T-helper 2 cell treated with Interferon-gamma antibody and Interleukin-4, amounts not matched to agents 5 μg/mL and 100 μg/mL, for 36 hours (primary cell): ENCODE results near the gene RPL12.

Source experiments
- DNase-seq: peaks from one replicate; pipeline ENCODE4 v3.0.0; 2021; ENCODE audit warnings: low spot score
- H3K27ac Mint-ChIP-seq: one replicate; pipeline ENCODE4 v1.8.0; 2021; ENCODE audit warnings: mild to moderate bottlenecking, mixed read lengths
- H3K27me3 Mint-ChIP-seq: one replicate; pipeline ENCODE4 v1.8.0; 2021; ENCODE audit warnings: low read depth, mixed read lengths
- H3K36me3 Mint-ChIP-seq: one replicate; pipeline ENCODE4 v1.8.0; 2021; ENCODE audit warnings: low read depth, mixed read lengths
- H3K4me1 Mint-ChIP-seq: one replicate; pipeline ENCODE4 v1.8.0; 2021; ENCODE audit warnings: low read depth, mixed read lengths
- H3K4me3 Mint-ChIP-seq: one replicate; pipeline ENCODE4 v1.8.0; 2022; ENCODE audit warnings: mild to moderate bottlenecking, moderate library complexity, mixed read lengths
- H3K9me3 Mint-ChIP-seq: one replicate; pipeline ENCODE4 v1.8.0; 2021; ENCODE audit warnings: mixed read lengths

The RPL12 gene

GRCh38 chr9:127418037-127418471 is 33.2 kb downstream of the RPL12 start:
- Mint-ChIP-seq H3K27ac (no peak overlapping the region), H3K4me3 (no peak overlapping the region), H3K4me1 (peaks cover 7% of the 10 kb centered on the region), H3K36me3 (no peaks in the 10 kb centered on the region), H3K9me3 (no peaks in the 10 kb centered on the region), H3K27me3 (peaks cover 2% of the 10 kb centered on the region)
- peak; percentile 25 for DNase-seq

DNA sequence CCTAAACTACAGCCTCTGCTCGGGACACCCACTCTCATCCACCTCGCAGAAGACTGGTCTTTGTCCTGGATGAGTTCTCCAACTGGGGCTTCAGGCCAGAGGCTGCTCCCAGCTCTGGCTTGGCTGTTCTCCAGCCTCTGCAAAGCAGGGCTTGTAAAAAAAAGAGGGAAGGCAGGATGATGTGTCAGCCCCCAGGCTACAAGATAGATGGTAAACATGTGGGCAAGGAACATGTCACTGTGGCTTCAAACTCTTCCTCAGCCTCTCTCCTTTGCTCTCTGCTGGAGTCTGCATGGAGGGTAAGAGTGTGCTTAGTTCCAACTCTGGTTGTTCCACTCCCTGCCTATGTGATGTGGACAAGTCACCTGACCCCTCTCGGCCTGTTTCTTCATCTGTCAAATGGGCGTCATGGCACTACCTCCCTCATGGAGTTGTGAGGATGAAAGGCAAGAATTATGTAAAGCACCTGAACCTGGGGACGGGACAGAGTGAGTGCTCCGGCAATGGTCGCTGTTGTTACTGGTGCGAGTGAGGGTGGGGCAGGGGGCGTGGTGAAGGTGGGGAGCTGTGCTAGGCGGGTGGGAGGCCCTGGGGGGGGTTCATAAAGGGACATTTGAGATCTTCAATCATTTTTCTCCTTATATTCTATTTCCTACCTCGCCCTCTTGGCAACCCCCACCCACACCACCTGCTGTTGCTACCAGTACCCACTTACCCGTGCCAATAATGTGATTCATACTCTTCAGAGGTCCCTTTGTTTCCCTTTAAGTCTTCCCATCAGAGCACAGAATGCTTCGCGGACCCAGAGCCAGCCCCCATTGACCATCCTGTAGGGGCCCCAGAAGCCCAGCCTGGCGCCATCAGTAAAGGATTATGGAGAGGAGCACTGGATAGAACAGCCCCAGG is 33.8 kb downstream of the RPL12 start:
- DNase-seq, result no peak
- Mint-ChIP-seq H3K27me3 (peaks cover 2% of the 10 kb centered on the region), H3K4me1 (peaks cover under 1% of the 10 kb centered on the region), H3K27ac (no peak overlapping the region), H3K9me3 (no peaks in the 10 kb centered on the region), H3K36me3 (no peaks in the 10 kb centered on the region), H3K4me3 (no peak overlapping the region)

- no peak overlapping the region for H3K27ac Mint-ChIP-seq
- no peak for DNase-seq
- H3K27me3 Mint-ChIP-seq, result peaks cover 2% of the 10 kb centered on the region
- no peaks in the 10 kb centered on the region for H3K9me3 Mint-ChIP-seq
- no peak overlapping the region for H3K4me3 Mint-ChIP-seq
- H3K36me3 Mint-ChIP-seq, result no peaks in the 10 kb centered on the region
- H3K4me1 Mint-ChIP-seq, result no peaks in the 10 kb centered on the region
Measured at GRCh38 chr9:127415657-127416056, 35.5 kb downstream of the RPL12 start.

GRCh38 chr9:127415141-127415540 is 36.1 kb downstream of the RPL12 start:
- no peak for DNase-seq
- Mint-ChIP-seq H3K4me1 (no peaks in the 10 kb centered on the region), H3K9me3 (no peaks in the 10 kb centered on the region), H3K27me3 (peaks cover 2% of the 10 kb centered on the region), H3K4me3 (no peak overlapping the region), H3K27ac (no peak overlapping the region), H3K36me3 (no peaks in the 10 kb centered on the region)

DNA sequence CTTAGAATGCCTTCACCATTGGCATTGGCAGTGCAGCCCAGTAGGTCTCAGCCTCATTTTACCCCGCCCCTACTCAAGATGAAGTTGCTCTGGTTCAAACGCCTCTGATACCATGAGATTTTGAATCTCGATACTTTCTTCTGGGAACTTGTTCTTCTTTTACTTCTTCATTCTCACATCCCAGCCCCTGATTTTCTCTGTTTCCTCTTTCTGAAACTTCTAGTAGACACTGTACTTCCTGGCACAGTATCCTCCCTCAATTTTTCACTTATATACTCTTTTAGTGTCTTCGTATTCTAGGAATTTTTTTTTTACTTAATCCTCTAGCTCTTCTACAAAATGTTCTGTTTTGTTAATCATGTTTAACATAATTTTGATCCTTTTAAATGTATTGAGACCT is 40.1 kb downstream of the RPL12 start:
- DNase-seq, result no peak
- no peaks in the 10 kb centered on the region for H3K9me3 Mint-ChIP-seq
- peaks cover 4% of the 10 kb centered on the region for H3K27me3 Mint-ChIP-seq
- no peak overlapping the region for H3K4me3 Mint-ChIP-seq
- H3K4me1 Mint-ChIP-seq, result no peaks in the 10 kb centered on the region
- no peaks in the 10 kb centered on the region for H3K36me3 Mint-ChIP-seq
- no peak overlapping the region for H3K27ac Mint-ChIP-seq

GRCh38 chr9:127407492-127407843 is 43.7 kb downstream of the RPL12 start:
- Mint-ChIP-seq H3K4me1 (no peaks in the 10 kb centered on the region), H3K27ac (no peak overlapping the region), H3K36me3 (no peaks in the 10 kb centered on the region), H3K9me3 (no peaks in the 10 kb centered on the region), H3K4me3 (no peak overlapping the region), H3K27me3 (peaks cover 2% of the 10 kb centered on the region)
- DNase-seq, result no peak

DNA sequence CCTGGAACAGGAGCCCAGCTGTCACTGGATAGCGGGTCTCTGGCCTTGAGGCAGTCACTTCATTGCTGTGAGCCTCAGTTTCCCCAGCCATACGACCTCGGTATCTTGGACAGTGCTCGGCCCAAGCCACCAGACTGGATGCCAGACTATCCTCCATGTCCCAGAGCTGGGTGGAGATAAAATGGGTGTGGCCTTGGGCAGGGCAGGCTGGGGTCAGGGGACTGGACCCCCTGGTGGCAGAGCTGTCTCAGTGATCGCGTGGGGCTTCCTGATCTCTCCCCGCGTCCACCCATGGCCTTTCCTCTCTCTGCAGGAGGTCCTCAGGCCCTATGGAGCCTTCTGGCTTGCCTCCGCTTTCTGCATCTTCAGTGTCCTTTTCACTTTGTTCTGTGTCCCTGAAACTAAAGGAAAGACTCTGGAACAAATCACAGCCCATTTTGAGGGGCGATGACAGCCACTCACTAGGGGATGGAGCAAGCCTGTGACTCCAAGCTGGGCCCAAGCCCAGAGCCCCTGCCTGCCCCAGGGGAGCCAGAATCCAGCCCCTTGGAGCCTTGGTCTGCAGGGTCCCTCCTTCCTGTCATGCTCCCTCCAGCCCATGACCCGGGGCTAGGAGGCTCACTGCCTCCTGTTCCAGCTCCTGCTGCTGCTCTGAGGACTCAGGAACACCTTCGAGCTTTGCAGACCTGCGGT is 44.3 kb downstream of the RPL12 start:
- H3K27me3 Mint-ChIP-seq, result peaks cover 2% of the 10 kb centered on the region
- no peak overlapping the region for H3K4me3 Mint-ChIP-seq
- no peaks in the 10 kb centered on the region for H3K9me3 Mint-ChIP-seq
- H3K27ac Mint-ChIP-seq, result no peak overlapping the region
- H3K4me1 Mint-ChIP-seq, result no peaks in the 10 kb centered on the region
- no peaks in the 10 kb centered on the region for H3K36me3 Mint-ChIP-seq
- no peak for DNase-seq

DNA sequence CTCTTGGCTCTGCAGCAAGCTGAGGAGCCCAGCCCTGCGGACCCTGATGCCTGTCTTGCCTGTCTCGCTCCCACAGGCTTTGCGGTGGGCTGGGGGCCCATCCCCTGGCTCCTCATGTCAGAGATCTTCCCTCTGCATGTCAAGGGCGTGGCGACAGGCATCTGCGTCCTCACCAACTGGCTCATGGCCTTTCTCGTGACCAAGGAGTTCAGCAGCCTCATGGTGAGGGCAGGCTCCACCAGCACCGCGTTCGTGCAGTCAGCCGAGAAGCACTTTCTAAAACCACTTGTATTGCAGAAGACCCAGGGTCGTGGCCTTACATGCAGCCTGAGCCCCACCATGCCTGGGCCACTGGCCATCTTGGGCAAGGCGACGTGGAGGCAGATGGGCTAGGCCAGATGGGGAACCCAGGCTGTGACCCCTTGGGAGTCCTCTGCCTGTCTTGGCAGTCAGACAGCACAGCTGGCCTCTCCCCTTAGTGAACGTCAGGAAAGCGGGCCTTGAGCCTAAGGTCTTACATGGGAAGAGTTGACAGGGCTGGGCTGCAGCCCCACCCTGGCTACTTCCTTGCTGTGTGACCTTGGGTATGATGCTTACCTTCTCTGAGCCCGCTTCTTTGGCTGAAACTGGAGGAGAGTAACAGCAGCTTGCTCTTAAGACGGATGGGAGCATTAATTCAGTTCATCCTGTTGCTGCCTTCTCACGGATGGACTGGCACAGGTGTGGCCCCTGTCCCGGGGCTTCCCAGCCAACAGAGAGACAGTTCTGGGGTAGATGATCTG is 45.7 kb downstream of the RPL12 start:
- H3K36me3 Mint-ChIP-seq, result no peaks in the 10 kb centered on the region
- no peaks in the 10 kb centered on the region for H3K4me1 Mint-ChIP-seq
- H3K9me3 Mint-ChIP-seq, result no peaks in the 10 kb centered on the region
- DNase-seq, result no peak
- no peak overlapping the region for H3K4me3 Mint-ChIP-seq
- peaks cover 2% of the 10 kb centered on the region for H3K27me3 Mint-ChIP-seq
- H3K27ac Mint-ChIP-seq, result no peak overlapping the region

- no peaks in the 10 kb centered on the region for H3K9me3 Mint-ChIP-seq
- H3K27me3 Mint-ChIP-seq, result peaks cover 2% of the 10 kb centered on the region
- no peak overlapping the region for H3K4me3 Mint-ChIP-seq
- no peak for DNase-seq
- H3K4me1 Mint-ChIP-seq, result no peaks in the 10 kb centered on the region
- H3K27ac Mint-ChIP-seq, result no peak overlapping the region
- no peaks in the 10 kb centered on the region for H3K36me3 Mint-ChIP-seq
Measured at GRCh38 chr9:127404631-127405030, 46.6 kb downstream of the RPL12 start.

DNA sequence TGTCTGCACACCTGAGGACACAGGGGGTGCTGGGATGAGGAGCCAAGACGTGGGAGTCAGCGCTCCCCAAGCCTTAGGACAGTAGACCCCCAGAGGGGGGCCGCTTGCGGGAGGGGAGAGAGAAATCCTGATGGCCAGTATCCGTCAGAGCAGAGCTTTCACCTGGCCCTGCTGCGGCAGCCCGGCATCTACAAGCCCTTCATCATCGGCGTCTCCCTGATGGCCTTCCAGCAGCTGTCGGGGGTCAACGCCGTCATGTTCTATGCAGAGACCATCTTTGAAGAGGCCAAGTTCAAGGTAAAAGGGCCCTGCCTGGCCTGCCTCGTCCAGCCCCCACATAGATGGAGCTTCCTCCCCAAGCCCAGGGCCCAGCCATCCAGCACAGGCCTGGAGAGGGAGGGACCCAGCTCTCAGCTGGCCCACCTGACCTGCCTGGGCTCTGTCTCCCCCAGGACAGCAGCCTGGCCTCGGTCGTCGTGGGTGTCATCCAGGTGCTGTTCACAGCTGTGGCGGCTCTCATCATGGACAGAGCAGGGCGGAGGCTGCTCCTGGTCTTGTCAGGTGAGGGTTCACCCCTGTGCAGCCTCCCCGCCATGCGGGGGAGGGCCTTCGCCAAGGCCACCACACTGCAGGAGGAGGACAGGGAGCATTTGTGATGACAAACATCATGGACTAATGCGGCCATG is 47.6 kb downstream of the RPL12 start:
- no peaks in the 10 kb centered on the region for H3K9me3 Mint-ChIP-seq

DNA sequence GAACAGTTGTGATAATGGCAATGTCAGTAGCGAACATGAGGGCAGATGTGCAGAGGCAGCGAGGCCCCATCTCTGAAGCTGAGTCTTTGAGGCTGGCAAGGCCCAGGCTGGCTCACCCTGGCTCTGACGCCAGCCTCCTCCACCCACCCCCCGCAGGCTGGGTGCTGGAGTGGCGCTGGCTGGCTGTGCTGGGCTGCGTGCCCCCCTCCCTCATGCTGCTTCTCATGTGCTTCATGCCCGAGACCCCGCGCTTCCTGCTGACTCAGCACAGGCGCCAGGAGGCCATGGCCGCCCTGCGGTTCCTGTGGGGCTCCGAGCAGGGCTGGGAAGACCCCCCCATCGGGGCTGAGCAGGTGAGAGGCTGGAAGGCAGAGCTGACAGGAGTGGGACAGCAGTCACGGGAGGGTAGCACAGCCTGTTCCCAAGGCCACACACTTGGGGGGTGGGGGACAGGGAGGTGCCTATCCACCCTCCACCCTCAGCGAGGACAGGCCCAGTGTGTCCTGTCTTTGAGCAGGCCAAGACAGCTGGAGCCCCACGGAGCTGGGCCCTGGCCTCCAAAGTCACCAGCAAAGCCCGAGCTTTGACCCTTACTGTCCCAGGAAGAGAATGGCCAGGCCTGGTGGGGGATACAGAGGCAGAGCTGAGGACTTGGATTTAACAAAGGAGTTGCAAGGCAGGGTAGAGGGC is 48.7 kb downstream of the RPL12 start:
- H3K4me3 Mint-ChIP-seq, result no peak overlapping the region
- H3K9me3 Mint-ChIP-seq, result no peaks in the 10 kb centered on the region
- H3K27me3 Mint-ChIP-seq, result peaks cover 12% of the 10 kb centered on the region
- H3K36me3 Mint-ChIP-seq, result no peaks in the 10 kb centered on the region
- no peak overlapping the region for H3K27ac Mint-ChIP-seq
- DNase-seq, result no peak
- H3K4me1 Mint-ChIP-seq, result peaks cover 3% of the 10 kb centered on the region

More for the DNA sequence above, 47.6 kb downstream of the RPL12 start:
- Mint-ChIP-seq H3K27me3 (peaks cover 6% of the 10 kb centered on the region), H3K4me1 (no peaks in the 10 kb centered on the region), H3K4me3 (no peak overlapping the region), H3K36me3 (no peaks in the 10 kb centered on the region), H3K27ac (no peak overlapping the region)
- DNase-seq, result no peak

- DNase-seq, result no peak
- Mint-ChIP-seq H3K27ac (no peak overlapping the region), H3K4me3 (no peak overlapping the region), H3K9me3 (no peaks in the 10 kb centered on the region), H3K27me3 (peaks cover 25% of the 10 kb centered on the region), H3K4me1 (peaks cover 15% of the 10 kb centered on the region), H3K36me3 (no peaks in the 10 kb centered on the region)
Measured at GRCh38 chr9:127399736-127400269, 51.4 kb downstream of the RPL12 start.
